Measurements from ENCODE around the gene ELFN2.

- TF ChIP-seq, protein P1, sequence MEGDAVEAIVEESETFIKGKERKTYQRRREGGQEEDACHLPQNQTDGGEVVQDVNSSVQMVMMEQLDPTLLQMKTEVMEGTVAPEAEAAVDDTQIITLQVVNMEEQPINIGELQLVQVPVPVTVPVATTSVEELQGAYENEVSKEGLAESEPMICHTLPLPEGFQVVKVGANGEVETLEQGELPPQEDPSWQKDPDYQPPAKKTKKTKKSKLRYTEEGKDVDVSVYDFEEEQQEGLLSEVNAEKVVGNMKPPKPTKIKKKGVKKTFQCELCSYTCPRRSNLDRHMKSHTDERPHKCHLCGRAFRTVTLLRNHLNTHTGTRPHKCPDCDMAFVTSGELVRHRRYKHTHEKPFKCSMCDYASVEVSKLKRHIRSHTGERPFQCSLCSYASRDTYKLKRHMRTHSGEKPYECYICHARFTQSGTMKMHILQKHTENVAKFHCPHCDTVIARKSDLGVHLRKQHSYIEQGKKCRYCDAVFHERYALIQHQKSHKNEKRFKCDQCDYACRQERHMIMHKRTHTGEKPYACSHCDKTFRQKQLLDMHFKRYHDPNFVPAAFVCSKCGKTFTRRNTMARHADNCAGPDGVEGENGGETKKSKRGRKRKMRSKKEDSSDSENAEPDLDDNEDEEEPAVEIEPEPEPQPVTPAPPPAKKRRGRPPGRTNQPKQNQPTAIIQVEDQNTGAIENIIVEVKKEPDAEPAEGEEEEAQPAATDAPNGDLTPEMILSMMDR (IDR thresholded peaks at IDR 0.05; ENCODE audit: low read length), result no peak
- no peak for TF ChIP-seq EZH2 (optimal IDR thresholded peaks at IDR 0.05; ENCODE audit: low read depth, low read length)
These were observed 35.2 kb upstream of the ELFN2 start for GRCh38 chr22:37462436-37462835.

All from MM.1S (cell line).